GM23338 (cell line): Measurements from ENCODE around the gene CMIP. TPM values are rescaled to one million over a fixed set of nuclear protein-coding genes. Genes with fewer than 3 reads are reported as not detected.

Source experiments
- ATAC-seq: fragments of 200-7000 bp; cut with Tn5 transposase; 3 replicates; pipeline ENCODE4 v1.9.1; 2020
- DNase-seq: peaks from one replicate; pipeline ENCODE4 v3.0.0-alpha.2; 2015; ENCODE audit warnings: low spot score
- H2AFZ ChIP-seq: fragments of 200-600 bp; sonication (generic); 2 replicates; pipeline ENCODE4 v1.8.0; 2016; ENCODE audit warnings: antibody characterized with exemption, mild to moderate bottlenecking, moderate library complexity
- H3F3A ChIP-seq: fragments of 200-600 bp; sonication (generic); replicated peaks from 2 replicates; pipeline ENCODE4 v1.8.0; 2017; ENCODE audit warnings: antibody characterized with exemption, mixed run types, low read depth
- H3K27ac ChIP-seq: fragments of 200-600 bp; sonication (generic); 2 replicates; pipeline ENCODE4 v1.6.1; 2016; ENCODE audit warnings: low read depth
- H3K27me3 ChIP-seq: fragments of 200-600 bp; sonication (generic); 2 replicates; pipeline ENCODE4 v1.8.0; 2016; ENCODE audit warnings: mild to moderate bottlenecking, mixed run types, moderate library complexity; ENCODE audit not compliant: insufficient read depth
- H3K36me3 ChIP-seq: fragments of 200-600 bp; sonication (generic); 2 replicates; pipeline ENCODE4 v1.8.0; 2016; ENCODE audit warnings: mild to moderate bottlenecking; ENCODE audit not compliant: insufficient read depth
- H3K4me1 ChIP-seq: fragments of 200-600 bp; sonication (generic); 2 replicates; pipeline ENCODE4 v1.8.0; 2016; ENCODE audit warnings: mild to moderate bottlenecking, moderate library complexity; ENCODE audit not compliant: insufficient read depth
- H3K4me2 ChIP-seq: fragments of 200-600 bp; sonication (generic); 2 replicates; pipeline ENCODE4 v1.7.1; 2017; ENCODE audit warnings: mixed run types
- H3K4me3 ChIP-seq: fragments of 200-600 bp; sonication (generic); 2 replicates; pipeline ENCODE4 v1.6.1; 2016; ENCODE audit warnings: mixed run types
- H3K79me2 ChIP-seq: fragments of 200-600 bp; sonication (generic); replicated peaks from 2 replicates; pipeline ENCODE4 v1.8.0; 2017; ENCODE audit warnings: mild to moderate bottlenecking; ENCODE audit not compliant: insufficient read depth
- H3K9me2 ChIP-seq: fragments of 200-600 bp; sonication (generic); 2 replicates; pipeline ENCODE4 v1.8.0; 2017; ENCODE audit not compliant: insufficient read depth
- H4K20me1 ChIP-seq: fragments of 200-600 bp; sonication (generic); replicated peaks from 2 replicates; pipeline ENCODE4 v1.8.0; 2017; ENCODE audit warnings: mild to moderate bottlenecking; ENCODE audit not compliant: insufficient read depth
- H3K27ac Mint-ChIP-seq: 2 replicates; pipeline ENCODE4 v1.8.0; 2020; ENCODE audit warnings: inconsistent platforms, mild to moderate bottlenecking, moderate library complexity, mixed read lengths
- H3K27me3 Mint-ChIP-seq: 3 replicates; pipeline ENCODE4 v1.8.0; 2022; ENCODE audit warnings: low read depth, mild to moderate bottlenecking, moderate library complexity, mixed read lengths, inconsistent platforms; ENCODE audit not compliant: insufficient read depth, poor library complexity
- H3K36me3 Mint-ChIP-seq: 3 replicates; pipeline ENCODE4 v1.8.0; 2021; ENCODE audit warnings: low read depth, mild to moderate bottlenecking, inconsistent platforms, moderate library complexity, mixed read lengths
- H3K4me1 Mint-ChIP-seq: 3 replicates; pipeline ENCODE4 v1.8.0; 2020; ENCODE audit warnings: mild to moderate bottlenecking, inconsistent platforms, mixed read lengths
- H3K4me3 Mint-ChIP-seq: 3 replicates; pipeline ENCODE4 v1.8.0; 2021; ENCODE audit warnings: moderate library complexity, mild to moderate bottlenecking, inconsistent platforms, mixed read lengths
- H3K9me3 Mint-ChIP-seq: 3 replicates; pipeline ENCODE4 v1.8.0; 2020; ENCODE audit warnings: moderate library complexity, mild to moderate bottlenecking, inconsistent platforms, mixed read lengths
- CREB1 ChIP-seq: fragments of 250-450 bp; sonication (Bioruptor Pico); IDR thresholded peaks from 2 replicates; pipeline ENCODE4 v1.5.0; 2020; ENCODE audit warnings: low read depth, mild to moderate bottlenecking, moderate library complexity
- CTCF ChIP-seq, 2 experiments: fragments of 200-600 bp in 1 of 2; sonication (generic) in 1 of 2; conservative IDR thresholded peaks; 2 replicates each; pipeline versions ENCODE4 v1.5.1 to v1.6.1; 2016 to 2017; ENCODE audit warnings: antibody characterized with exemption in 2 of 2, low read depth in 2 of 2, mild to moderate bottlenecking in 2 of 2, moderate library complexity in 1 of 2
- ETS1 ChIP-seq: IDR thresholded peaks from 2 replicates; pipeline ENCODE4 v1.6.1; 2016; ENCODE audit warnings: antibody characterized with exemption
- EZH2 ChIP-seq: fragments of 200-600 bp; sonication (generic); IDR thresholded peaks from one replicate; pipeline ENCODE4 v1.8.0; 2017; ENCODE audit warnings: antibody characterized with exemption, mild to moderate bottlenecking, low read depth; ENCODE audit not compliant: unreplicated experiment
- EZH2phosphoT487 ChIP-seq: fragments of 200-600 bp; sonication (generic); IDR thresholded peaks from one replicate; pipeline ENCODE4 v1.8.1; 2018; ENCODE audit warnings: antibody characterized with exemption; ENCODE audit not compliant: unreplicated experiment
- JUNB ChIP-seq: IDR thresholded peaks from one replicate; pipeline ENCODE4 v1.6.1; 2016; ENCODE audit warnings: antibody characterized with exemption; ENCODE audit not compliant: unreplicated experiment
- NANOG ChIP-seq: IDR thresholded peaks from 2 replicates; pipeline ENCODE4 v1.6.1; 2016; ENCODE audit warnings: antibody characterized with exemption, borderline replicate concordance
- POLR2AphosphoS5 ChIP-seq: IDR thresholded peaks from 2 replicates; pipeline ENCODE4 v1.6.1; 2016; ENCODE audit warnings: antibody characterized with exemption, low read depth
- REST ChIP-seq: IDR thresholded peaks from one replicate; pipeline ENCODE4 v1.6.1; 2018; ENCODE audit warnings: antibody characterized with exemption; ENCODE audit not compliant: unreplicated experiment
- STAT1 ChIP-seq: IDR thresholded peaks from one replicate; pipeline ENCODE4 v1.6.1; 2016; ENCODE audit warnings: antibody characterized with exemption; ENCODE audit not compliant: unreplicated experiment
- ZNF331 ChIP-seq: fragments of 250-450 bp; sonication (Bioruptor Pico); IDR thresholded peaks from 2 replicates; pipeline ENCODE4 v1.5.0; 2020; ENCODE audit warnings: low read depth, mild to moderate bottlenecking, moderate library complexity
- polyA plus RNA-seq: library from polyadenylated mRNA; unstranded; fragments of >200 nt; fragmentation: Nextera tagmentation; extraction: Ambion mirVana; gene quantifications from 2 replicates; pipeline ENCODE4 v1.2.1, GENCODE V29; 2016
- total RNA-seq: library from RNA; depleted of rRNA; stranded (reverse); fragments of >200 nt; shearing (Covaris generic); gene quantifications from 2 replicates; pipeline ENCODE4 v1.2.3, GENCODE V29; 2014

The CMIP gene
- total and polyA plus RNA-seq, 2 experiments from 2014 or later: 9.5 to 62.3 TPM

- H3K9me3 Mint-ChIP-seq: no peaks in the 10 kb centered on the region; the same call in 2 of the 3 replicates
- H3K27me3 Mint-ChIP-seq: peaks cover 2% of the 10 kb centered on the region
- Histone ChIP-seq H3K79me2 (peaks cover 97% of the 10 kb centered on the region), H3K27me3 (no peaks in the 10 kb centered on the region), H3K27ac (no peak overlapping the region), H3K4me3 (no peak overlapping the region), H3K4me1 (peaks cover 8% of the 10 kb centered on the region; the same call in 1 of the 2 replicates), H3K4me2 (no peak overlapping the region), H3K36me3 (no peaks in the 10 kb centered on the region), H4K20me1 (peaks cover 51% of the 10 kb centered on the region), H3K9me2 (no peaks in the 10 kb centered on the region), H3F3A (no peaks in the 10 kb centered on the region), H2AFZ (no peak overlapping the region)
- TF ChIP-seq CTCF (conservative IDR thresholded peaks at IDR 0.05; ENCODE audit: low read depth in 2 of 2) (no peak), ETS1 (no peak), ZNF331 (no peak), EZH2phosphoT487 (no peak), CREB1 (no peak)
- no peak for DNase-seq
- peaks cover 14% of the 10 kb centered on the region for H3K36me3 Mint-ChIP-seq
- no peak for ATAC-seq
- H3K4me3 Mint-ChIP-seq: no peak overlapping the region
- H3K27ac Mint-ChIP-seq: no peak overlapping the region
- H3K4me1 Mint-ChIP-seq: peaks cover 18% of the 10 kb centered on the region
Measured at GRCh38 chr16:81532491-81533174, 88.0 kb downstream of the CMIP start.

- H3K4me1 Mint-ChIP-seq: peaks cover 22% of the 10 kb centered on the region
- no peak overlapping the region for H3K27ac Mint-ChIP-seq
- no peaks in the 10 kb centered on the region; the same call in 2 of the 3 replicates for H3K9me3 Mint-ChIP-seq
- no peak overlapping the region for H3K4me3 Mint-ChIP-seq
- Histone ChIP-seq H3K9me2 (no peaks in the 10 kb centered on the region), H3K36me3 (no peaks in the 10 kb centered on the region), H3K4me3 (no peak overlapping the region), H4K20me1 (peaks cover 50% of the 10 kb centered on the region), H3K27ac (no peak overlapping the region), H2AFZ (no peak overlapping the region), H3K4me2 (no peak overlapping the region), H3F3A (no peaks in the 10 kb centered on the region), H3K27me3 (no peaks in the 10 kb centered on the region), H3K79me2 (peaks cover 96% of the 10 kb centered on the region), H3K4me1 (peaks cover 8% of the 10 kb centered on the region; the same call in 1 of the 2 replicates)
- peaks cover 13% of the 10 kb centered on the region for H3K36me3 Mint-ChIP-seq
- H3K27me3 Mint-ChIP-seq: peaks cover 4% of the 10 kb centered on the region
- no peak for DNase-seq
- no peak for ATAC-seq
- TF ChIP-seq CREB1: no peak
- TF ChIP-seq CTCF (conservative IDR thresholded peaks at IDR 0.05; ENCODE audit: low read depth in 2 of 2): no peak
- TF ChIP-seq JUNB: no peak
- TF ChIP-seq NANOG: no peak
- TF ChIP-seq EZH2: no peak
- no peak for TF ChIP-seq ETS1
- no peak for TF ChIP-seq STAT1
- TF ChIP-seq REST: no peak
- TF ChIP-seq POLR2AphosphoS5: no peak
- no peak for TF ChIP-seq ZNF331
Measured at GRCh38 chr16:81533175-81533507, 88.5 kb downstream of the CMIP start.
